ENCODE measurements around the gene TMEM59L. TPM values are rescaled to one million over a fixed set of nuclear protein-coding genes. Genes with fewer than 3 reads are reported as not detected.

TMEM59L gene
- total and polyA plus RNA-seq, 9 of the 15 experiments (the other 6 are each of a cell fraction or from before 2014, with no cell fraction given): 0.37 TPM; not detected in 8

- no peak for TF ChIP-seq PATZ1 (CRISPR knock-in tag; IDR thresholded peaks at IDR 0.05; ENCODE audit: borderline replicate concordance)
- 0 out of 2 replicates have a peak, but pooled peaks have one; percentile 2 for TF ChIP-seq JUNB (CRISPR knock-in tag; conservative IDR thresholded peaks at IDR 0.05)
- 0 out of 2 replicates have a peak, but pooled peaks have one; percentile 50 for TF ChIP-seq E2F3 (CRISPR knock-in tag; IDR thresholded peaks at IDR 0.05)
- TF ChIP-seq GABPA (tag; conservative IDR thresholded peaks at IDR 0.05; ENCODE audit: low read depth): peak; percentile 66
- no peak for TF ChIP-seq ZFP30 (CRISPR knock-in tag; IDR thresholded peaks at IDR 0.05; ENCODE audit: borderline replicate concordance)
- TF ChIP-seq ZC3H4 (CRISPR knock-in tag; IDR thresholded peaks at IDR 0.05; ENCODE audit: borderline replicate concordance): no peak; the same call in 1 of the 2 replicates
- TF ChIP-seq RBM25 (IDR thresholded peaks at IDR 0.05; ENCODE audit: low read depth, low read length, severe bottlenecking): peak; percentile 100
- no peak for TF ChIP-seq CEBPG (CRISPR knock-in tag; IDR thresholded peaks at IDR 0.05)
- TF ChIP-seq CEBPG (tag; conservative IDR thresholded peaks at IDR 0.05 in 1 of 2, IDR thresholded peaks at IDR 0.05 in 1 of 2): no peak
- peak; percentile 75 for TF ChIP-seq DACH1 (IDR thresholded peaks at IDR 0.05; ENCODE audit: partially characterized antibody)
- TF ChIP-seq HOMEZ (CRISPR knock-in tag; IDR thresholded peaks at IDR 0.05): no peak
- no peak for TF ChIP-seq NCOA6 (IDR thresholded peaks at IDR 0.05)
- TF ChIP-seq SIN3A (IDR thresholded peaks at IDR 0.05; ENCODE audit: borderline replicate concordance in 2 of 2, control insufficient read depth in 1 of 2, low read depth in 2 of 2, low read length in 2 of 2): peak in 1 of 2 experiments; percentile 40; a peak in 2 of 4 replicates
- TF ChIP-seq HDAC6 (IDR thresholded peaks at IDR 0.05; ENCODE audit: low read depth, low read length): no peak
- no peak for TF ChIP-seq E2F8 (IDR thresholded peaks at IDR 0.05; ENCODE audit: low read depth, partially characterized antibody)
- TF ChIP-seq ATF4 (CRISPR knock-in tag; IDR thresholded peaks at IDR 0.05): no peak
- no peak for TF ChIP-seq CBX5 (IDR thresholded peaks at IDR 0.05; ENCODE audit: borderline replicate concordance, low read depth)
- no peak for TF ChIP-seq MITF (IDR thresholded peaks at IDR 0.05)
Measured at GRCh38 chr19:18588611-18589379, 23.9 kb upstream of the TMEM59L start, which contains the start of gene REX1BD (continued).
